Measurements from ENCODE around the gene FKBP5. TPM values are rescaled to one million over a fixed set of nuclear protein-coding genes. Genes with fewer than 3 reads are reported as not detected.
A peak's percentile ranks its signal among the peaks of the same experiment; 100 is the strongest.

Gene FKBP5
- total RNA-seq, 1 donor from 2014 or later: 9.7 TPM

GRCh38 chr6:35733633-35734032 is 44.9 kb upstream of the FKBP5 start:
- no peak for DNase-seq (ENCODE audit: low read depth)
- TF ChIP-seq CTCF (IDR thresholded peaks at IDR 0.05; ENCODE audit: insufficient read depth, low read length, poor library complexity, severe bottlenecking): no peak
- no peaks in the 10 kb centered on the region for H3K36me3 ChIP-seq (ENCODE audit: control insufficient read depth, insufficient read depth, low read length)
- H3K27me3 ChIP-seq (ENCODE audit: control insufficient read depth, insufficient read depth, low read length): no peaks in the 10 kb centered on the region
- no peak overlapping the region for H3K4me3 ChIP-seq (ENCODE audit: low read depth, low read length)

GRCh38 chr6:35731736-35732532 is 43.2 kb upstream of the FKBP5 start:
- Histone ChIP-seq H3K36me3 (ENCODE audit: control insufficient read depth, insufficient read depth, low read length) (no peaks in the 10 kb centered on the region), H3K27me3 (ENCODE audit: control insufficient read depth, insufficient read depth, low read length) (no peaks in the 10 kb centered on the region), H3K4me3 (ENCODE audit: low read depth, low read length) (peak overlapping the region; percentile 57)
- DNase-seq (ENCODE audit: low read depth): no peak
- TF ChIP-seq CTCF (IDR thresholded peaks at IDR 0.05; ENCODE audit: insufficient read depth, low read length, poor library complexity, severe bottlenecking): peak; percentile 3

- Histone ChIP-seq H3K4me3 (ENCODE audit: low read depth, low read length) (peak overlapping the region; percentile 57), H3K36me3 (ENCODE audit: control insufficient read depth, insufficient read depth, low read length) (no peaks in the 10 kb centered on the region), H3K27me3 (ENCODE audit: control insufficient read depth, insufficient read depth, low read length) (no peaks in the 10 kb centered on the region)
- TF ChIP-seq CTCF (IDR thresholded peaks at IDR 0.05; ENCODE audit: insufficient read depth, low read length, poor library complexity, severe bottlenecking): no peak
- DNase-seq (ENCODE audit: low read depth): no peak
Measured at GRCh38 chr6:35731414-35731735, 42.7 kb upstream of the FKBP5 start.

GRCh38 chr6:35730745-35731413 is 42.2 kb upstream of the FKBP5 start:
- no peaks in the 10 kb centered on the region for H3K36me3 ChIP-seq (ENCODE audit: control insufficient read depth, insufficient read depth, low read length)
- DNase-seq (ENCODE audit: low read depth): no peak
- H3K4me3 ChIP-seq (ENCODE audit: low read depth, low read length): peak overlapping the region; percentile 17
- H3K27me3 ChIP-seq (ENCODE audit: control insufficient read depth, insufficient read depth, low read length): no peaks in the 10 kb centered on the region
- TF ChIP-seq CTCF (IDR thresholded peaks at IDR 0.05; ENCODE audit: insufficient read depth, low read length, poor library complexity, severe bottlenecking): no peak

- TF ChIP-seq CTCF (IDR thresholded peaks at IDR 0.05; ENCODE audit: insufficient read depth, low read length, poor library complexity, severe bottlenecking): no peak
- DNase-seq (ENCODE audit: low read depth): no peak
- no peaks in the 10 kb centered on the region for H3K36me3 ChIP-seq (ENCODE audit: control insufficient read depth, insufficient read depth, low read length)
Measured at GRCh38 chr6:35729722-35730121, 41.0 kb upstream of the FKBP5 start.

More at GRCh38 chr6:35729722-35730121, 41.0 kb upstream of the FKBP5 start:
- Histone ChIP-seq H3K27me3 (ENCODE audit: control insufficient read depth, insufficient read depth, low read length) (no peaks in the 10 kb centered on the region), H3K4me3 (ENCODE audit: low read depth, low read length) (no peak overlapping the region)

Data from kidney epithelial cell (primary cell).